ENCODE data around the gene TPMT. TPM values are rescaled to one million over a fixed set of nuclear protein-coding genes. Genes with fewer than 3 reads are reported as not detected.

TPMT gene
- total RNA-seq, 4 donors from 2014 or later, result 16.3 to 50.8 (median 26.4) TPM

- no peak overlapping the region for H3K27ac ChIP-seq
- TF ChIP-seq, protein P1, sequence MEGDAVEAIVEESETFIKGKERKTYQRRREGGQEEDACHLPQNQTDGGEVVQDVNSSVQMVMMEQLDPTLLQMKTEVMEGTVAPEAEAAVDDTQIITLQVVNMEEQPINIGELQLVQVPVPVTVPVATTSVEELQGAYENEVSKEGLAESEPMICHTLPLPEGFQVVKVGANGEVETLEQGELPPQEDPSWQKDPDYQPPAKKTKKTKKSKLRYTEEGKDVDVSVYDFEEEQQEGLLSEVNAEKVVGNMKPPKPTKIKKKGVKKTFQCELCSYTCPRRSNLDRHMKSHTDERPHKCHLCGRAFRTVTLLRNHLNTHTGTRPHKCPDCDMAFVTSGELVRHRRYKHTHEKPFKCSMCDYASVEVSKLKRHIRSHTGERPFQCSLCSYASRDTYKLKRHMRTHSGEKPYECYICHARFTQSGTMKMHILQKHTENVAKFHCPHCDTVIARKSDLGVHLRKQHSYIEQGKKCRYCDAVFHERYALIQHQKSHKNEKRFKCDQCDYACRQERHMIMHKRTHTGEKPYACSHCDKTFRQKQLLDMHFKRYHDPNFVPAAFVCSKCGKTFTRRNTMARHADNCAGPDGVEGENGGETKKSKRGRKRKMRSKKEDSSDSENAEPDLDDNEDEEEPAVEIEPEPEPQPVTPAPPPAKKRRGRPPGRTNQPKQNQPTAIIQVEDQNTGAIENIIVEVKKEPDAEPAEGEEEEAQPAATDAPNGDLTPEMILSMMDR (IDR thresholded peaks at IDR 0.05), result no peak
- no peak for TF ChIP-seq POLR2A (IDR thresholded peaks at IDR 0.05)
- H3K4me1 ChIP-seq, result peaks cover 2 to 6% (median 3%) of the 10 kb centered on the region in 4 donors
- no peak overlapping the region for H3K4me3 ChIP-seq
- no peaks in the 10 kb centered on the region for H3K9me3 ChIP-seq
- H3K27me3 ChIP-seq, result no peaks in the 10 kb centered on the region
- H3K36me3 ChIP-seq, result peaks cover 0 to 20% (median 0%) of the 10 kb centered on the region in 3 donors
- no peak for DNase-seq
Measured at GRCh38 chr6:18126121-18126520, 28.8 kb downstream of the TPMT start.

DNA sequence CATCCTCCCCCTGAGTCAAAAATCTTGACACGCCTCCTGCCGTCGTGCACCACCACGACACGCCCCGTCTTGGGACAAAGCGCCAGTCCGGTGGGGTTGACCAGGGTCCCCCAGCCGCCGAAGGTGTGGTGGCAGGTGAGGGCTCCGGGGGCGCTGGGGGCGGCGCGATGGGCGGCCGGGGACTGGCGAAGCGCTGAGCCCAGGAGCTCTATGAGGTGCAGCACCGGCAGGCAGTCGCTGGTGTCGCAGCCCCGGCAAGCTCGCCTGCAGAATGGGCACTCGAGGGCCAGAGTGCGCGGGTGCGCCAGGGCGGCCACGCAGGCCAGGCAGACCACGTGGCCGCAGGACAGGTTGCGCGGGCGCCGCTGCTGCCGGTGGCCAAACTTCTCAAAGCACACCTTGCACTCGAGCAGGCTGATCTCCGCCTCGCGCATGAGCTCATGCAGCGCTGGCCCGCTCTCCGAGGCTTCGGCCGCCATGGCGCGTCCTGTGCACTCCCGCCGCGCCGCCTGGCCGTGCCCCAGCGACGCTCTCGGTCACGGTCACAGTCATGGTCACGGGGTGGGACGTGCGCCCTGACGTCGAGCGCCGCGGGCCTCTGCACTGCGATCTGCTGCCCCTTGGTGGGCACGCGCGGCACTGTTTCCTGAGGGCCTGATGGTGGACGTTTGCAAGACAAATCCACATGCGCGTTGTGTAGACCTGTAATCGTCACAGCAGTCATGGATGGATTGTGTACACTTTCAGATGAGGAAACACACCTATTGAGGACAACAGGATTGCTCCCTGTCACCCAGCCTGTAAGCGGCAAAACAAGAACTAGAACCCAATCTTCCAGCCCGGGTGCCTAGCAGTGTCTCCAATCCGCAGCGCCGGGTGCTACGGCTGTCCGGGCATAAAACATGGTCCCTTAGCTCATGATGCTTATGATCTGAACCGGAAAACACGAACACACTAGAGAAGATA is 32.5 kb downstream of the TPMT start, which contains the start of gene NHLRC1:
NHLRC1 (minus strand) TSS at position 550 of the 966 bp plus-strand sequence; CDS start at position 479, 71 bp downstream.
- H3K27me3 ChIP-seq, result no peaks in the 10 kb centered on the region
- TF ChIP-seq POLR2A (IDR thresholded peaks at IDR 0.05), result peak; percentile 39 to 50
- TF ChIP-seq, protein P1 (IDR thresholded peaks at IDR 0.05), result peak; percentile 67 to 98 (median 92)
- H3K27ac ChIP-seq, result peak within 1 kb of the TSS; percentile 24 to 68 (median 42)
- peaks cover 2 to 6% (median 3%) of the 10 kb centered on the region in 4 donors for H3K4me1 ChIP-seq
- peak within 1 kb of the TSS; percentile 41 to 68 (median 54) for H3K4me3 ChIP-seq
- no peaks in the 10 kb centered on the region for H3K9me3 ChIP-seq
- no peaks in the 10 kb centered on the region for H3K36me3 ChIP-seq
- peak; percentile 74 to 94 (median 93) for DNase-seq

DNA sequence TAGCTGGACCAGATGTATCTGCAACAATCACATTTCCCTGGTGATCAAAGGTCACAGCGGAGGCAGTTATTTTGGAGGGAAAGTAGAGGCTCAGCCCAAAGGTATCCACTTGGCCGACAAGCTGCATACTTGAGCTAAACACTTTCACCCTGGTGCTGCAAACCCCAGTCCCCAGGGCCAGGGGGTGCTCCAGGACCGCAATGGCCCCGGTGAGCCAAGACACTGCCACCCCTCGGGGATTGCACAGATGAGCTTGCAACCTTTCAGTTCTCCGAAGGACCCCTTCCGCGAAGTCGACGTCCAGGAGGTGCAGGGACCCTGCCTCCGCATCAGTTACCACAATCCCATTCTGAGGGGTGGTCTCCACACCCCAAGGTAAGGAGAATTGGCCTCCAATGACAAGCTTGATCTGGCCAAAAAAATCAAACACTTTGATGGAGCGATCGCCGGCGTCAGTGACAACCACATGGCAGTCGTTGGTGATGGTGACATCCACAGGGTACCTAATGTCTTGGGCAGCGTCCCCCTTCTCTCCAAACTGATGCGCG is 33.2 kb downstream of the TPMT start:
- Histone ChIP-seq H3K27me3 (no peaks in the 10 kb centered on the region), H3K9me3 (no peaks in the 10 kb centered on the region), H3K36me3 (no peaks in the 10 kb centered on the region), H3K27ac (no peak overlapping the region), H3K4me3 (peak overlapping the region in 3 of 4 donors; percentile 51 to 68 (median 58)), H3K4me1 (peaks cover 2 to 6% (median 3%) of the 10 kb centered on the region in 4 donors)
- no peak for TF ChIP-seq POLR2A (IDR thresholded peaks at IDR 0.05)
- TF ChIP-seq, protein P1 (IDR thresholded peaks at IDR 0.05), result no peak
- peak in 1 of 3 donors; percentile 49 for DNase-seq

GRCh38 chr6:18119236-18119635 is 35.6 kb downstream of the TPMT start:
- Histone ChIP-seq H3K27me3 (no peaks in the 10 kb centered on the region), H3K4me1 (peaks cover 2 to 6% (median 3%) of the 10 kb centered on the region in 4 donors), H3K9me3 (no peaks in the 10 kb centered on the region), H3K36me3 (no peaks in the 10 kb centered on the region), H3K27ac (peak overlapping the region in 1 of 4 donors; percentile 15), H3K4me3 (no peak overlapping the region)
- peak in 1 of 3 donors; percentile 65 for DNase-seq
- TF ChIP-seq, protein P1 (IDR thresholded peaks at IDR 0.05), result no peak
- TF ChIP-seq POLR2A (IDR thresholded peaks at IDR 0.05), result no peak

DNA sequence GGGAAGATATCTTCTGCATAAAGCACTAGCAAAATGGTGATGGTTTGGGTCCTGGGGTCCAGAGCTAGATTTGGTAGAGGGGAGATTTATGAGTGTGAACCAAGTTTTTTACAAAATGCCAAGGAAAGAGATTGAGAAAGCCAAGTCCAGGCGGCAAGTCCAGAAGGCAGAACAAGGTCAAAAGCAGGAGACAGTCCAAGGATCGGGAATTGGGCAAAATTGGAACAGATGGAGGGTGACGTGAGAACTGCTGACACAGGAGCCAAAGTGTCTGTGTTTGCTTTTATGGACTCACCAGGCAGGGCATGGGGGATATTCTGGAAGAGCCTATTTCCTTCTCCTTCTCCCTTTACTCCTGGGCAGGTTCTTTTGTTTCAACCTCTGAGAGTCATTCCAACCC is 36.5 kb downstream of the TPMT start:
- no peak overlapping the region for H3K27ac ChIP-seq
- H3K4me1 ChIP-seq, result peaks cover 2 to 6% (median 3%) of the 10 kb centered on the region in 4 donors
- no peaks in the 10 kb centered on the region for H3K27me3 ChIP-seq
- TF ChIP-seq, protein P1 (IDR thresholded peaks at IDR 0.05), result no peak
- TF ChIP-seq POLR2A (IDR thresholded peaks at IDR 0.05), result no peak
- no peaks in the 10 kb centered on the region for H3K9me3 ChIP-seq
- no peak for DNase-seq
- H3K4me3 ChIP-seq, result no peak overlapping the region
- no peaks in the 10 kb centered on the region for H3K36me3 ChIP-seq

All from Peyer's patch (tissue), 4 donors.